ENCODE measurements around the gene DIPK1C.

DIPK1C gene

DNA sequence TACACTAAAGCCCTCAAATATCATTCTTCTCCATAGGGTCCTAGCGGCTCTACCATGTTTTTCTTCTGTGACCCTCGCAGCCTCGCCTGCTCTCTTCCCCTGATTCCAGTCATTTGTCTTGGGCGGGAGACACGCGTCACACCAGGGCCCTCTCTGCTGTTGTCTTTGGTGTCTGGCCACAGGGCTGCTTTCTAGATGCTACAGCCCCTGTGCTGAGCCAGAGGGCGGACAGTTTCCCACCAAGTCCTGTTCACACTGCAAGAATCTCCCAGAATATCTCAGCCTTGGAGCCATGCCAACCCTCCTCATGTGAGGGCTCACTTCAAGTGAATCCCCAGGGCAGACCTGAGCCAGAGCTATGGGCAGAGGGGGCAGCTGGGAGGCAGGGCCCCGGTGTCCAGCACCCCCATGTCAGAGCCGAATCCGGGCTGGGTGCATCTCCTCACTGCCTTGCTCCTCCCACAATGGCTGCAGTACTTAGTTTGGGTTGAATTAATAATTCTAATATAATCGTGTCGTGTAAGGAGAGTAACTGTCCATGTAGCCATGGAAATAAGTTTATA, 42.1 kb downstream of the DIPK1C start:
- DNase-seq = no peak

DNA sequence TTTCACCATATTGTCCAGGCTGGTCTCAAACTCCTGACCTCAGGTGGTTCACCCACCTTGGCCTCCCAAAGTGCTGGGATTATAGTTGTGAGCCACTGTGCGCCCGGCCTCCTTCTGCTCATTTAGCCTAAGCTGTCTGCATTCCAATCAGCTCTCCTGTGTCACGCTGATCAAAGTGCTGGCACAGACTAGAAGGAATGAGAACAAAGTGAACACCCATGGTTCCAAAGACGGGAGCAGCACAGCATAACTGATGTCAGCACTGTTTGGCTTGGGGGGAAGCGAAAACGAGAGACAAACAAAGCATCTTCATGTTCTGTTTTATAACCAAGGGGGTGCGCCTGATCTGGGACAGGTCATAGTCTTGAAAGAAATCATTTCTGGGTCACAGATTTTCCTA, 43.3 kb downstream of the DIPK1C start:
- no peak for DNase-seq

DNA sequence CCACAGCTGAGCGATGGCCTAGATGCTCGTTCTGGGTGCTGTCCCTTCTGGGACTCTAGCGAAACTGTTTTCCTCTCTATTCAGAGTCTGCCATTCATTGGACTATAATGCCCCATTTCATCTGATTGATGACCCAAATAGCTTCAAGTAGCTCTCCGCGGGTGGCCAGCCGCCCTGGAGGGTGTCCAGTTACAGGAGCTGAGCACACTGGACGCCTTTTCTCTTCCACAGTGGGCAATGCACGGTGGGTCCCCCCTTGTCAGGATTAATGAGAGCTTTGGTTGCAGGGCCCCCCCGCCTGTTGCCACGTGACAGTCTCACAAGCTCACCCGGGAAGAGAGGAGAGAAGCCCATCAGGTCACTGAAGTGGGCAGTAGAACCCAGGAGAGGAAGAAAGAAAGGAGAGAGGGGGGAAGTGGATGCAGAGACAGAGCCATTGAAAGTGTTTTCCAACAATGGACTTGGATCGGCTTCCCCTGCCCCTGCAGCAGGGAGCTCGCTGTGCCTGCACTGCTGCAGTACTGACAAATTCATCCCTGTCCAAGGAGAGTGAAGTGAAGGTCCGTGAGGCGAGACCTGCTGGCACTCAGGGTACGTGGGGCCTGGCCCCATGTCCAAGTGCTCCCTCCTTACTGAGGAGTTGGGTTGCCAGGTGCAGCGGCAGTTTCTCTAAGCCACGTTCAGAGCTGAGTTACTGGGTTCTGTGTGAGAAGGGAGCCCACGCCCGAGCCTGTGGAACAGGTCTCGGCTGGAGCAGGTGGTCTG, 44.8 kb downstream of the DIPK1C start:
- no peak for DNase-seq

DNA sequence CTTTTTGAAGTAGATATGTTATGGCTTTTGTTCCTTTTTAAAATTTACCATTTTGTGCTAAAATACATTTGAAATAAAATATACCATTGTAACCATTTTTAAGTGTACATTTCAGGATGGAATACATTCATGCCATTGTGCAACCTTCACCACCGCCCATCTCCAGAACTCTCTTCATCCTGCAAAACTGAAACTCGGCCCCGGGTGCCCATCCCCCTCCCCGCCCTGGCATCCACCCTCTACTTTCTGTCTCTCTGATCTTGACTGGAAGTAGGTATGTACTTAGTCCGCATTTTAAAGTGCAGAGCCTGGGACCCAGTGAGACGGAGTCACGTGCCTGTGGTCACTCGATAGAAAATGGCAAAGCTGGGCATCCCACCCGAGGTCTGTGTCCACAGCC, 45.6 kb downstream of the DIPK1C start:
- no peak for DNase-seq

DNA sequence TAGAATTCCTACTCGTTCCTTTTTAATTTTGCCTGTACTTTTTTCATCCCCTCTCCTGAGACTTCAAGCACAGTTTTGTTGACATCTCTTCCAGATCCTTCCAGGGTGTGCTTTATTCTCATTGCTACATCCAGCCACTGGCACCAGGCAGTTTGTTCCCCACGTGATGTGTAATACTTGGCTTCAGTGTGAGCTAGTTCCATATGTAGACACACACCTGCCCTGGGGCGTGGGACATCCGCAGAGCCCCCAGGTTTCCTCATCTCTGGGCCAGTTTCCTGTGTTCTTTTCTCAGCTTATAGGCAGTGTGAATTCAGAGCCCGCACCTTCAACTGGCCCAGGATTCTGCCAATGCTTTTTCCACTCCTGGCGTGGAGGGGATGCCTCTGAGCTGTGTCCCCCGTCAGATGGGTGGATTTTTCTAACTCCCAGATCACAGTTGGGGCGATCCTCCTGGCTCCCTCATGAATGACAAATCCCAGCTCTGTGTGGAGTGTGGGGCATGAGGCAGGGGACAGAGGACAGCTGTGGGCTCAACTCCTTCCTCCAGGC, 46.6 kb downstream of the DIPK1C start:
- DNase-seq = no peak

DNA sequence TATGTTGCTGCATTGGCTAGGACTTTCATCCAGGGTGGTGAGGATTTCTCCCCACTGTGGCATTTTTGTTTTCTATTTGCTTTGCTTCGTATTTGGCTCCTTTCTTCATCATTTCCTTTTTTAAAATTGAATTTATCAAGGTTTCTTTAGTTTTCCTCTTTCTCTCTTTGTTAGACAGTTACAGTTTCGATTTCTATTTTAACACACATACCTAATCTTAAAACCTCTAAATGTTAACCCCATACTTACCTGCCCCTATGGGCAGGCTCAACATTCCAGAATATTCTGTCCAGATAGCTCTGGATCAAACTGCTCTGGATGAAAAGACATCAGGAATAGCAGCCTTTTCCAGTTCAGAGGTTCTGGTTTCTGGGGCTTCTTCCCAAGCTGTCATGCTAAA, 49.2 kb downstream of the DIPK1C start:
- no peak for DNase-seq

DNA sequence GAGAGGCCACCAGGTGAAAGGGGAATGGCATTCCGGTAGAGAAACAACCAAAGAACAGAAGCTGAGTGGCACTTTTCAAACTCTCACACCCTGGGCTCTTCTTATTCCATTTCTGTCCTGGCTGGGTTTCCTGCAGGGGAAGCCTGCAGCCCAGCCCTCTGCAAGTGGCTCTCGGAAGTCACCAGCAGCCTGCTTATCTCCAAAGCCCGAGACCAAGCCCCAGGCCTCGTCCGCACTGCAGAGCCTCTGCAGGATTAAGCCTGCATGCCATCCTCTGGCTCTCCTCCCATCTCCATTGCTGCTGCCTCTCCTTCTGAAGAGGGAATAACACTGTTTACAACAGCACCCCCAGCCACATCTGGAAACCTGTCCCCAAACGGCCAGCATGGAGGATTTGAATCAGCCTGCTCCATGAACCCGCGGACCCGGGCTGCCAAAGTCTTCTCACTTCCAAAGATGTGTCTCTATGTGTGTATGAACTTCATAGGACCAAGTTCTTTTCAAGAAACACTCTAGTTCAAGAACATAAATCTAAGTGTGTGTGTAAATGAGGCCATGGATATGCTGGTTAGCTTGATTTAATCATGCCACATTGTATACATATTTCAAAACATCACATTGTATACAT, 54.2 kb downstream of the DIPK1C start:
- no peak for DNase-seq

DNA sequence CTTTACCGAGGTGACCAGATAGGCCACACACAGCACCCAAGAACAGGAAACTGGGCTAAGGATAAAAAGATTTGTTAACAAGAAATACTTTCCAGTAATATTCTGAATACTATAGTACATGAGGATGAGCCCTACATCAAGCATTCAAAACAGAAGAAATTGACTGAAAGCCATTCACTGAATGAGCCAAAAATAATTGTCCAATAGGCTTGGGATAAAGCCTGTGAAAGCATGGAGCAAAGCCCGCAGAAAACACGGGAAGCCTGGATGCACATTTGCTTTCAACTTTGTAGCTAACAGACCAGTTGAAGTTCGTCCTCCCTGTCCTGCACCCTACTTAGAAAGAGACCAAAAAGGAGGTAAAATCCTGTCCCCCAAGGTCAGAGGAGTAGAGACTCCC, 56.3 kb downstream of the DIPK1C start:
- no peak for DNase-seq

DNA sequence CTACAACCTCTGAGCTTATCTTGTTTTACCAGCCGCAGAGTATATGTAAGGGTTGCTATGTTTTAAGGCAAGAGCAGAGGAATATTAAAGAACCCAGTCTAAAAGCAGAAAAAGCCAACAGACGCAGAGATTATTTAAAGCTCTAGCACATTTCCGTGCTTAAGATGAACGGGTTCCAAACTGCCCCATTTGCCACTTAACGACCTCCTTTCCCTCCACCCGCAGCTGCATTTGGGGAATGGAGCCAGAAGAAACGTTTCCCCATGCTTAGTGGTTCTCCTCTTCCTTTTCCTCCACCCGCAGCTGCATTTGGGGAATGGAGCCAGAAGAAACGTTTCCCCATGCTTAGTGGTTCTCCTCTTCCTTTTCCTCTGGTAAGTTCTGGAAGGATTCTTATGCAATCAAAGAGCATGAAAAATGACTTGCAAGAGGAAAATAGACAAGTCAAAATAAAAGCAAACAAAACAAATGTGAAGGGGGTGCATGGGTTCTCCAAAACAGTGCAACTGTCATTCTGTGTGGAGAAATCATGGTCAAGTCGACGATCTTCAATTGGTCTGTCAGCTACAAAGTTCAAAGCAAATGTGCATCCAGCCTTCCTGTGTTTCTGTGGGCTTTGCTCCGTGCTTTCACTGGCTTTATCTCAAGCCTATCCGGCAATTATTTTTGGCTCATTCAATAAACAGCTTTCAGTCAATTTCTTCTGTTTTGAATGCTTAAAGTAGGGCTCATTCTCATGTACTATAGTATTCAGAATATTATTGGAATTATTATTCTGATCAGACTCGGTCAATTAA, 57.8 kb downstream of the DIPK1C start:
- no peak for DNase-seq

DNA sequence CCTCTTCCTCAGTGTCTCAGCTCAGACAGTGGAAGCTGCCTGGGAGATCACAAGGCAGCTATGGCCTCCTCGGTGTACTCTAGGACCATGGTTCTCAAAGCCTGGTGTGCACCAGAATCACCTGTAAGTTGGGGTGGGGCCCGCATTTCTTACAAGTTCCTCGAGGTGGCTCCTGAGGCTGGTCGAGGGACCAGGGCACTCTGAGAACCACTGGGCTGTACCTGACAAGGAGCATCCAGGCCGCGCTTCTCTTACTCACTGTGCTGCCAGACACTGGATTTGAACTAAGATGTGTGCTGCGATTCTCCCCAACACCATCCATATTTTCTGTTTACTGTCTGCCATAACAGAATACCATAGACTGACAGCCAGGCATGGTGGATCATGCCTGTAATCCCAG, 59.5 kb downstream of the DIPK1C start:
- DNase-seq = no peak

DNA sequence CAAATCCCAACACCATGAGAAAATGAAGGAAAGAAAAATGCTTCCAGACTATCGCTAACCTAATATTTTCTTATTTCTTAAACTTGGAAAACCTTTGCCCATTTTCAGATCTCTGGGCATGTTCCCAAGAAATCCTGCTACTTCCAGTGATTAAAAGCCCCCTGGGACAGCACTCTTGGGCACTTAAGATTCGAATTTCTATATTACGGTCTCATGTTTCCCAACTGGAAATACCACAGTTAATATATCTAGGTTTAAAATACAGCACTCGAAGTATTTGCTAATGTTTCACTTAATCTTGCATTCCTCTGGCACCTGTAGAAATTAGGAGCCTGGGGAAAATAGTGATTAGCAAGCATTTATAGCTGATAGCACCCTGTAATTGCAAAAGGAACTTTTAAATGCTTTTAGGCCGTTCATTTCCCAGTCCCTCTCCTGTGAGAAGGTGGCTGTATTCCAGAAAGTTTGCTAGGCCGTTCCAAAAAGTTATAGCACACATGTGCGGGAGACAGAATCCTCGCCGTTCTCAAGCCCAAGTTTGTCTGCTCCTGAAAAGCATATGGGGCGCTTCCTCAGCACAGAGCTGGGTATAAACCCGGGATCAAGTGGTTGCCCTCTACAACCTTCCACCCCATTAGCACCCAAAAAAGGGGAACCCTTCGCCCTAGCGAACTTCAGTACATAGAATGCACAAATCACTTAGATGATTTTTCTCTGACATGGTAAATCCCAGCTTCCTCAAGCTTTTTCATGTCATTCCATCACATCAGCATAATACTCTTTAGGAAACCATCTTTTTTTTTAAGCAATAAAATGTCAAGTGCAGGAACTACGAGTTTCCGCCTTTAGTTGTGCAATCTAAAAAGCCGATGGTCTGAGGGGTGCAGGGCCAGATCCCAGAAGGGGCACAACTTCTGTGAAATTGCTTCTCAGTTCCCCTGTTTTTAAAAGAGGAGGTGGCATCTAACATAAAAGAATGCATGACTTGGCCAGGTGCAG, 60.6 kb downstream of the DIPK1C start:
- no peak for DNase-seq

DNA sequence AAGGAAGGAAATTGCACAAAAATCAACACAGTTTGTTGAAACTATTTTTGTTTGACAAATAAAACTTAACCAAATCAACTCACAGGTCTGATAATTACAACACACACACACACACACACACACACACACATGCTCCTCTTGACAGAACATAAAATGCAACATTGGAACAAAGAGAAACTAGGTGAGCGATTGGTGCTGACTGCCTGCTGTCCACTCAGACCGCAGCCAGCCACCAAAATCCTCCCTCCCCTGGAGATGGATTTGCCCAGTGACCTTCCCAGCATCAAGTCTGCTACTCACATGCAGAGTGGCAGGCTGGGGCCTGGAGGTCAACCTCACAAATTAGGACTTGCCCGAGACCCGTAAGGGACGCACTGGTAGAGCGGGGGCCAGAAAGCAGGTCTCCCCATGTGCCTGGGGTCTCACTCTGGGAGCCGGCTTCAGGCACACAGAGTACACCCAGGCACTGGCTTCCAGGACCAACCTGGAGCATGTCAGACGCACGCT, 61.4 kb downstream of the DIPK1C start:
- DNase-seq = no peak

DNA sequence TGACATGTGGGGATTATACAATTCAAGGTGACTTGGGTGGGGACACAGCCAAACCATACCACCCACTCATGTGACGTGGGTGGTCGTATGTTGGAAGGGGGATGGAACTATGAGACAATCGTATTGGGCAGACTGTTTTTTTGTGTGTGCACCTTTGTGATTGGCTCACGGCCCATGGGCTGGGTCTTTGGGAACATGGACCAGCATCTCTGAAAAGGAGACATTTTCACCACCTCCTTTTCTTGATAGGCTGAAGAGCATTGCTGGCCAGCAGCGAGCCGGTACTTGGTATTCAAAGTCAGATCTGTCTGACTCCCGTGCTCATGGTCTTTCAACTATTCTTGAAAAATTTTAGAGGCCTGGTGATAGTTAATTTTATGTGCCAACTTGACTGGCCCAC, 62.1 kb downstream of the DIPK1C start:
- no peak for DNase-seq

DNA sequence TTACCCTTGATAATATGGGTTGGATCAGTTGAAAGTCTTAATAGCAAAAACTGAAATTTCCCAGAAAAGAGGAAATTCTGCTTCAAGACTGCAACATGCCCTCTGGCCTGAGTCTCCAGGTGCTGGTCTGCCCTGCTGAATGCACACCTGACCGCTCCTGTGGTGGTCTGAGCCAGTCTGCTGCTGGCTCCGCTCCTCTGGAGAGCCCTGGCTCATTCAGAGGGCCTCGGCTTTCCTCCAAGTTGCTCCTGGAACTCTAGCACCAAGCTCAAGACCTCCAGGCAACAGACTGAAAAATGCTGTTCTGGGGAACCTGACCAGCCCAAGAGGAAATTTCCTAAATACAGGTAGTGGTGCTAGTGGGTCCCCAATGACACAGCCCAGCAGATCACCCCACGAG, 64.8 kb downstream of the DIPK1C start:
- no peak for DNase-seq

DNA sequence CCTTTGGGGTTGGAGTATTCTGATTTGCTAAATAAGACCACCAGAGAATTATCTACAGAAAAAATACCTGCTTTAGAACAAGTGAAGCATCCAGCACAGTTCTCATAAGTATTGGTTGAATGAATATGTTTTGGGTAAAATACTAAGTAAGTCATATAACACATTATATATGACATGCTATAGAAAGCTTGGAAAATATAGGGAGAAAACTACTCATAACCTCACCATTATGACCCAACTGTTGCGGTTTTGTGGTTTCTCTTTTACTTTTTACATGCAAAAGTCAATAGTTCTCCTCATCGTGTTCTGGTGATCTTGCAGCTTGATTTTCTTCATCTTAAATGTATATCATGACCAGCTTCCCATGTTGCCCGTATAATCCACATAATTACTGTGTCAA, 66.2 kb downstream of the DIPK1C start:
- no peak for DNase-seq

DNA sequence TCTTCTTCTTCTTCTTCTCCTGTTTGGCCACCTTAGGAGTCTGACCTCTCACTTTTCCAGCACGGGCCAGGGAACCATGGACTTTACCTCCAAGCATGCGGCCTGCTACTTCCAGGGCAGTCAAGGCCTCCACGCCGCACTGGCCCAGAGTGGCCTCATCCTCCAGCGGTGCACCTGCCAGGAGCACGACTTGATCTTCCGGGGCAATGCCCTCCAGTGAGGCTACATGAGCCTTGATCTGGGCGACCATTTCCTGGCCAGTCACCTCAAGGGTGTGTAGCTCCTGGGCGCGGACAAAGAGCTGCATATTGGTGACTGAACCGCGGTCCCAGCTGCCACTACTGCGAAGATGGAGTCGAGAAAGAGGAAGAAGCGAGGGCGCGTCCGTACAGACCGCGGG, 67.1 kb downstream of the DIPK1C start:
- no peak for DNase-seq

DNA sequence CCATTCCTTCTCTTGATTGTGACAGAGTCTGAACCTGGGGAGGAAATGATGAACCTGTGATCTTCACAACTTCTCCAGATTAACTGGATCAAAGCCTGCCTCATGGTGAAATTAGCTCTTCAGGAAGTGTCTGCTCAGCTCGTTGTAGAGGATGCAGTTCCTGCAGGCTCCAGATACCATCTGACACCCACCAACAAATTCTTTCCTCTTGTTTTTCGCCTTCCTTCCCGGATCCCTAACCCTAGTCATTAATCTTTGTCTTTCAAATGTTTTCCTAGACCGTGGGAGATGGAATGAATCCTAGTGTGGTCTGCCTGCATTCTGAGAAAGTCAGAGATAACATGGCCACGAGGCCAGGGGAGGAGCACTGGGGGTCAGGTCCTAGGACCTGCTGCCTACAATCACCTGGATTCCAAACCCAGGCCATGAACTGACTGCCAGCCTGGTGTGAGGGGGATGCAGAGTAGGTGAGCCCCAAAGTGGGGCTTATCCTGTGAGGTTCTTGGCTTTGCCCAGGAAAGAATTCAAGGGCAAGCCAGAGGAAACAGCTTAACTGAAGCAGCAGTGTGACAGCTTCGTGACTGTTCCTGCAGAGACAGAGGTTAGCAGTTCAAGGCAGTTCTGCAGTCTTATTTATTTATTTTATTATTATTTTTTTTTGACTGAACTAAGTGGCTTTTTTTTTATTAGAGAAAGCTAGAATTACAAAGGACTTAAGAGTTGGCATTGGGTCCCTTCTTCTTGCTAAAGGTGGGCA, 67.8 kb downstream of the DIPK1C start:
- DNase-seq = no peak

DNA sequence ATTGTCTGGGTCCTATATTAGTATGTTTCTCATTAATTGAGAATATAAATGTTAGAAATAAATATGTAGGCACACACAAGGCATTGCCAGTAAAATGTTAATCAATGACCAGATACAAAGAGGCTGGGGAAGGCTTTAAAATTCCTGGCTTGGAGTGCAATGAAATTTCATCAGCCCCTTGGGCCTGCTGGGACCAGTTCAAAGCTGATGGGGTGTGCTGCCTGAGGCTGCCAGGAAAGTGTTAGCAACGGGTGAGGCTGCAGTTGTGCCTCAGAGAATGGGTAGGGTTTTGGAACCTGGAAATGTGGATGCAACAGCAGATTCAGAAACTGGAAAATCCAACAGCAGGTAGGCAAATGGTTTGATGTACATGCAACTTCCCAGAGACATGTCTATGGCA, 68.9 kb downstream of the DIPK1C start:
- no peak for DNase-seq

DNA sequence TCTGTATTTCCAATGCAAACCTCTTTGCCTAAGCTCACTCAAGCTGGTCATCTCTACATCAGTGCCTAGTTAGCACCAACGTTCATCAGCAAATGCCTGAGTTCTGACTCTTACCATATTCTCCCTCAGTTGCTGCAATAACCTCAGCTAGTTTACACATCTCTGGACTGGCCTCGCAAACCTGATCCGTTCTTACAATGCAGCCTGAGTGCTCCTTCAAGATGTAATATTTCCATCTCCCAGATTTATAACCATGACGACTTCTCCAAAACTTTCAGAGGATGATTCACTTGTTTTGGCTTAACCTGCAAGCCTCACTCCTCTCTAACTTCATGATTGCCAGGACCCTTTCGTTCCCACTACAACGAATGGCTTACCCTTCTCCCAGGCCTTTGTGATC, 69.7 kb downstream of the DIPK1C start:
- DNase-seq = no peak
